Fibroblast of peridontal ligament (primary cell): ENCODE data around the gene ALB.

Source experiments
- DNase-seq: peaks from one replicate; pipeline ENCODE4 v3.0.0-alpha.2; 2010; ENCODE audit errors: extremely low read depth

Gene ALB

DNA sequence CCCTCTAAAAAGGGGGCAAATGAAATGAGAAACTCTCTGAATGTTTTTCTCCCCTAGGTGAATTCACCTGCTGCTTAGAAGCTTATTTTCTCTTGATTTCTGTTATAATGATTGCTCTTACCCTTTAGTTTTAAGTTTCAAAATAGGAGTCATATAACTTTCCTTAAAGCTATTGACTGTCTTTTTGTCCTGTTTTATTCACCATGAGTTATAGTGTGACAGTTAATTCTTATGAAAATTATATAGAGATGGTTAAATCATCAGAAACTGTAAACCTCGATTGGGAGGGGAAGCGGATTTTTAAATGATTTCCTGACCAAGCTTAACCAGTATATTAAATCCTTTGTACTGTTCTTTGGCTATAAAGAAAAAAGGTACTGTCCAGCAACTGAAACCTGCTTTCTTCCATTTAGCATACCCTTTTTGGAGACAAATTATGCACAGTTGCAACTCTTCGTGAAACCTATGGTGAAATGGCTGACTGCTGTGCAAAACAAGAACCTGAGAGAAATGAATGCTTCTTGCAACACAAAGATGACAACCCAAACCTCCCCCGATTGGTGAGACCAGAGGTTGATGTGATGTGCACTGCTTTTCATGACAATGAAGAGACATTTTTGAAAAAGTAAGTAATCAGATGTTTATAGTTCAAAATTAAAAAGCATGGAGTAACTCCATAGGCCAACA, 4.2 kb downstream of the ALB start:
- no peak for DNase-seq

DNA sequence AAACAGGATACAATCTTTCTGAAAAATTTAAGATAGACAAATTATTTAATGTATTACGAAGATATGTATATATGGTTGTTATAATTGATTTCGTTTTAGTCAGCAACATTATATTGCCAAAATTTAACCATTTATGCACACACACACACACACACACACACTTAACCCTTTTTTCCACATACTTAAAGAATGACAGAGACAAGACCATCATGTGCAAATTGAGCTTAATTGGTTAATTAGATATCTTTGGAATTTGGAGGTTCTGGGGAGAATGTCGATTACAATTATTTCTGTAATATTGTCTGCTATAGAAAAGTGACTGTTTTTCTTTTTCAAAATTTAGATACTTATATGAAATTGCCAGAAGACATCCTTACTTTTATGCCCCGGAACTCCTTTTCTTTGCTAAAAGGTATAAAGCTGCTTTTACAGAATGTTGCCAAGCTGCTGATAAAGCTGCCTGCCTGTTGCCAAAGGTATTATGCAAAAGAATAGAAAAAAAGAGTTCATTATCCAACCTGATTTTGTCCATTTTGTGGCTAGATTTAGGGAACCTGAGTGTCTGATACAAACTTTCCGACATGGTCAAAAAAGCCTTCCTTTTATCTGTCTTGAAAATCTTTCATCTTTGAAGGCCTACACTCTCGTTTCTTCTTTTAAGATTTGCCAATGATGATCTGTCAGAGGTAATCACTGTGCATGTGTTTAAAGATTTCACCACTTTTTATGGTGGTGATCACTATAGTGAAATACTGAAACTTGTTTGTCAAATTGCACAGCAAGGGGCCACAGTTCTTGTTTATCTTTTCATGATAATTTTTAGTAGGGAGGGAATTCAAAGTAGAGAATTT, 5.2 kb downstream of the ALB start:
- no peak for DNase-seq

DNA sequence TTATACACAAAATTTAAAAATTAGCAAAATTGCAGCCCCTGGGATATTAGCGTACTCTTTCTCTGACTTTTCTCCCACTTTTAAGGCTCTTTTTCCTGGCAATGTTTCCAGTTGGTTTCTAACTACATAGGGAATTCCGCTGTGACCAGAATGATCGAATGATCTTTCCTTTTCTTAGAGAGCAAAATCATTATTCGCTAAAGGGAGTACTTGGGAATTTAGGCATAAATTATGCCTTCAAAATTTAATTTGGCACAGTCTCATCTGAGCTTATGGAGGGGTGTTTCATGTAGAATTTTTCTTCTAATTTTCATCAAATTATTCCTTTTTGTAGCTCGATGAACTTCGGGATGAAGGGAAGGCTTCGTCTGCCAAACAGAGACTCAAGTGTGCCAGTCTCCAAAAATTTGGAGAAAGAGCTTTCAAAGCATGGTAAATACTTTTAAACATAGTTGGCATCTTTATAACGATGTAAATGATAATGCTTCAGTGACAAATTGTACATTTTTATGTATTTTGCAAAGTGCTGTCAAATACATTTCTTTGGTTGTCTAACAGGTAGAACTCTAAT, 6.0 kb downstream of the ALB start:
- DNase-seq: no peak

DNA sequence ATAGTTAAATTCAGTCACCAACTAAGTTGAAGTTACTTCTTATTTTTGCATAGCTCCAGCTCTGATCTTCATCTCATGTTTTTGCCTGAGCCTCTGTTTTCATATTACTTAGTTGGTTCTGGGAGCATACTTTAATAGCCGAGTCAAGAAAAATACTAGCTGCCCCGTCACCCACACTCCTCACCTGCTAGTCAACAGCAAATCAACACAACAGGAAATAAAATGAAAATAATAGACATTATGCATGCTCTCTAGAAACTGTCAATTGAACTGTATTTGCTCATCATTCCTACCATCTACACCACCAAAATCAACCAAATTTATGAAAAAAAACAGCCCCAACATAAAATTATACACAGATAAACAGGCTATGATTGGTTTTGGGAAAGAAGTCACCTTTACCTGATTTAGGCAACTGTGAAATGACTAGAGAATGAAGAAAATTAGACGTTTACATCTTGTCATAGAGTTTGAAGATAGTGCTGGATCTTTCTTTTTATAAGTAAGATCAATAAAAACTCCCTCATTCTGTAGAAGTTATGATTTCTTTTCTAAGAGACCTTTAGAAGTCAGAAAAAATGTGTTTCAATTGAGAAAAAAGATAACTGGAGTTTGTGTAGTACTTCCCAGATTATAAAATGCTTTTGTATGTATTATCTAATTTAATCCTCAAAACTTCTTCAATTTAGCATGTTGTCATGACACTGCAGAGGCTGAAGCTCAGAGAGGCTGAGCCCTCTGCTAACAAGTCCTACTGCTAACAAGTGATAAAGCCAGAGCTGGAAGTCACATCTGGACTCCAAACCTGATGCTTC, 7.0 kb downstream of the ALB start:
- DNase-seq: no peak

DNA sequence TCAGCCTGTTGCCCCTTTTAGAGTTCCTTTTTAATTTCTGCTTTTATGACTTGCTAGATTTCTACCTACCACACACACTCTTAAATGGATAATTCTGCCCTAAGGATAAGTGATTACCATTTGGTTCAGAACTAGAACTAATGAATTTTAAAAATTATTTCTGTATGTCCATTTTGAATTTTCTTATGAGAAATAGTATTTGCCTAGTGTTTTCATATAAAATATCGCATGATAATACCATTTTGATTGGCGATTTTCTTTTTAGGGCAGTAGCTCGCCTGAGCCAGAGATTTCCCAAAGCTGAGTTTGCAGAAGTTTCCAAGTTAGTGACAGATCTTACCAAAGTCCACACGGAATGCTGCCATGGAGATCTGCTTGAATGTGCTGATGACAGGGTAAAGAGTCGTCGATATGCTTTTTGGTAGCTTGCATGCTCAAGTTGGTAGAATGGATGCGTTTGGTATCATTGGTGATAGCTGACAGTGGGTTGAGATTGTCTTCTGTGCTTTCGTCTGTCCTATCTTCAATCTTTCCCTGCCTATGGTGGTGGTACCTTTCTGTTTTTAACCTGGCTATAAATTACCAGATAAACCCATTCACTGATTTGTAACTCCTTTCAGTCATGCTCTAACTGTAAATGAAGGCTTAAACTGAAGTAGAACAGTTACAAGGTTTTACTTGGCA, 7.8 kb downstream of the ALB start:
- DNase-seq: no peak

DNA sequence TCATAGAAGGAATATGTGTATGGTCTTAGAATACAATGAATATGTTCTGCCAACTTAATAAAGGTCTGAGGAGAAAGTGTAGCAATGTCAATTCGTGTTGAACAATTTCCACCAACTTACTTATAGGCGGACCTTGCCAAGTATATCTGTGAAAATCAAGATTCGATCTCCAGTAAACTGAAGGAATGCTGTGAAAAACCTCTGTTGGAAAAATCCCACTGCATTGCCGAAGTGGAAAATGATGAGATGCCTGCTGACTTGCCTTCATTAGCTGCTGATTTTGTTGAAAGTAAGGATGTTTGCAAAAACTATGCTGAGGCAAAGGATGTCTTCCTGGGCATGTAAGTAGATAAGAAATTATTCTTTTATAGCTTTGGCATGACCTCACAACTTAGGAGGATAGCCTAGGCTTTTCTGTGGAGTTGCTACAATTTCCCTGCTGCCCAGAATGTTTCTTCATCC, 9.2 kb downstream of the ALB start:
- DNase-seq: no peak

DNA sequence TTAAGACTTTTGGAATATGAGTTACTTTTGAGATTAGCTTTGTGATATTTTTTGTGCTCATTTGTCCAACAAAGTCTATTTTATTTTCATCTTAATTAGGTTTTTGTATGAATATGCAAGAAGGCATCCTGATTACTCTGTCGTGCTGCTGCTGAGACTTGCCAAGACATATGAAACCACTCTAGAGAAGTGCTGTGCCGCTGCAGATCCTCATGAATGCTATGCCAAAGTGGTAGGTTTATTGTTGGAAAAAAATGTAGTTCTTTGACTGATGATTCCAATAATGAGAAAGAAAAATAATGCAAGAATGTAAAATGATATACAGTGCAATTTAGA, 10.8 kb downstream of the ALB start:
- peak; percentile 17 for DNase-seq

DNA sequence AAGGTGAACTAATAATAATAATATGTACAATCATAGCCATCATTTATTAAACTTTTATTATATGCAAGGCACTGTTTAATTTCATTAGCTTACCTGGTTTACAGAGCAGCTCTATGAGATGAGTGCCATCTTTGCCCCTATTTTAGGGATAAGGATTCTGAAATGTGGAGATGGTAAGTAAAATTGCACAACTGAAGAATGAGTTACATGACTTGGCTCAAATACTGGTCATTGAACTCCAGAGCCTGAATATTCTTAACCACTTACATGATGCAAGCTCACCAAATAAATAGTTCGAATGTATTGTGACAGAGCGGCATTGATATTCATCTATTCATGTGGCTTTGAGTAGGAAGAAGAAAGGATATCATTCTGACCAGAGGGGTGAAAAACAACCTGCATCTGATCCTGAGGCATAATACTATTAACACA, 11.7 kb downstream of the ALB start:
- DNase-seq: peak; percentile 4

DNA sequence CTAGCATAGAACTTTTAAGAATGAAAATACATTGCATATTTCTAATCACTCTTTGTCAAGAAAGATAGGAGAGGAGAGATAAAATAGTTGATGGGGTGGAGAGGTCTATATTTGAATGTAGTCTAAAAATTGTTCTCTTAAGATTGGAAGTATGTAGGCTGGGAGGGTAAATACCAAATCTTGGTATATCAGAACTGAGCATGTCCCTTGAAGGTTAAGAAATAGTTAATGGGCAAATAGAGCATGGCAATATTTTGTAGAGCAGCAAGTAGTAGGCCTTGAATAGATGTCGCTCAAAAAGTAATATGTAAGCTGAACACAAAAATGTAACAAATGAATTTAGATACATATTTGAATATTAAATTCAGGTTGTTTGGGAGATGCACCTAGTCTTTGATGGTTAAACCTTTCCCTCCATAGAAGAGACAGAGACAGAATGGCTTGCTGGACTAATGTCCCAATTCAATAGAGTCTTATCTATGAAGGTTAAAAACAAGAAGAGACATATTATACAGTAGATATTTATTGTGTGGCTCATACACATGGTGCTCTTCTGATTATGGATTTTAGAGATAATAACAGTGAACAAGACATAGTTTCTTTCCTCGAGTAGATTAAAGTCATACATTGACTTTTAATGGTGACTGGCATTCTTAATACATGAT, 12.5 kb downstream of the ALB start:
- DNase-seq: no peak

DNA sequence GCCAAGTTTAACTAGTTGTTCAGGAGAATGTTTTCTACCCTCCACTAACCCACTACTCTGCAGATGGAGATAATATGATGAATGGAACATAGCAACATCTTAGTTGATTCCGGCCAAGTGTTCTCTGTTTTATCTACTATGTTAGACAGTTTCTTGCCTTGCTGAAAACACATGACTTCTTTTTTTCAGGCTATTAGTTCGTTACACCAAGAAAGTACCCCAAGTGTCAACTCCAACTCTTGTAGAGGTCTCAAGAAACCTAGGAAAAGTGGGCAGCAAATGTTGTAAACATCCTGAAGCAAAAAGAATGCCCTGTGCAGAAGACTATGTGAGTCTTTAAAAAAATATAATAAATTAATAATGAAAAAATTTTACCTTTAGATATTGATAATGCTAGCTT, 13.3 kb downstream of the ALB start:
- no peak for DNase-seq

DNA sequence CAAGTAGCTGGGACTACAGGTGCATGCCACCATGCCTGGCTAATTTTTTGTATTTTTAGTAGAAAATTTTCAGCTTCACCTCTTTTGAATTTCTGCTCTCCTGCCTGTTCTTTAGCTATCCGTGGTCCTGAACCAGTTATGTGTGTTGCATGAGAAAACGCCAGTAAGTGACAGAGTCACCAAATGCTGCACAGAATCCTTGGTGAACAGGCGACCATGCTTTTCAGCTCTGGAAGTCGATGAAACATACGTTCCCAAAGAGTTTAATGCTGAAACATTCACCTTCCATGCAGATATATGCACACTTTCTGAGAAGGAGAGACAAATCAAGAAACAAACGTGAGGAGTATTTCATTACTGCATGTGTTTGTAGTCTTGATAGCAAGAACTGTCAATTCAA, 13.9 kb downstream of the ALB start:
- no peak for DNase-seq

DNA sequence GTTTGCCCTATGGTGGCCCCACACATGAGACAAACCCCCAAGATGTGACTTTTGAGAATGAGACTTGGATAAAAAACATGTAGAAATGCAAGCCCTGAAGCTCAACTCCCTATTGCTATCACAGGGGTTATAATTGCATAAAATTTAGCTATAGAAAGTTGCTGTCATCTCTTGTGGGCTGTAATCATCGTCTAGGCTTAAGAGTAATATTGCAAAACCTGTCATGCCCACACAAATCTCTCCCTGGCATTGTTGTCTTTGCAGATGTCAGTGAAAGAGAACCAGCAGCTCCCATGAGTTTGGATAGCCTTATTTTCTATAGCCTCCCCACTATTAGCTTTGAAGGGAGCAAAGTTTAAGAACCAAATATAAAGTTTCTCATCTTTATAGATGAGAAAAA, 14.6 kb downstream of the ALB start:
- DNase-seq: no peak

DNA sequence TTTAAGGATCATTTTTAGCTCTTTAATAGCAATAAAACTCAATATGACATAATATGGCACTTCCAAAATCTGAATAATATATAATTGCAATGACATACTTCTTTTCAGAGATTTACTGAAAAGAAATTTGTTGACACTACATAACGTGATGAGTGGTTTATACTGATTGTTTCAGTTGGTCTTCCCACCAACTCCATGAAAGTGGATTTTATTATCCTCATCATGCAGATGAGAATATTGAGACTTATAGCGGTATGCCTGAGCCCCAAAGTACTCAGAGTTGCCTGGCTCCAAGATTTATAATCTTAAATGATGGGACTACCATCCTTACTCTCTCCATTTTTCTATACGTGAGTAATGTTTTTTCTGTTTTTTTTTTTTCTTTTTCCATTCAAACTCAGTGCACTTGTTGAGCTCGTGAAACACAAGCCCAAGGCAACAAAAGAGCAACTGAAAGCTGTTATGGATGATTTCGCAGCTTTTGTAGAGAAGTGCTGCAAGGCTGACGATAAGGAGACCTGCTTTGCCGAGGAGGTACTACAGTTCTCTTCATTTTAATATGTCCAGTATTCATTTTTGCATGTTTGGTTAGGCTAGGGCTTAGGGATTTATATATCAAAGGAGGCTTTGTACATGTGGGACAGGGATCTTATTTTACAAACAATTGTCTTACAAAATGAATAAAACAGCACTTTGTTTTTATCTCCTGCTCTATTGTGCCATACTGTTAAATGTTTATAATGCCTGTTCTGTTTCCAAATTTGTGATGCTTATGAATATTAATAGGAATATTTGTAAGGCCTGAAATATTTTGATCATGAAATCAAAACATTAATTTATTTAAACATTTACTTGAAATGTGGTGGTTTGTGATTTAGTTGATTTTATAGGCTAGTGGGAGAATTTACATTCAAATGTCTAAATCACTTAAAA, 15.3 kb downstream of the ALB start:
- no peak for DNase-seq

DNA sequence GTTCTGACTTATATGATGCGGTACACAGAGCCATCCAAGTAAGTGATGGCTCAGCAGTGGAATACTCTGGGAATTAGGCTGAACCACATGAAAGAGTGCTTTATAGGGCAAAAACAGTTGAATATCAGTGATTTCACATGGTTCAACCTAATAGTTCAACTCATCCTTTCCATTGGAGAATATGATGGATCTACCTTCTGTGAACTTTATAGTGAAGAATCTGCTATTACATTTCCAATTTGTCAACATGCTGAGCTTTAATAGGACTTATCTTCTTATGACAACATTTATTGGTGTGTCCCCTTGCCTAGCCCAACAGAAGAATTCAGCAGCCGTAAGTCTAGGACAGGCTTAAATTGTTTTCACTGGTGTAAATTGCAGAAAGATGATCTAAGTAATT, 16.5 kb downstream of the ALB start:
- DNase-seq: no peak

DNA sequence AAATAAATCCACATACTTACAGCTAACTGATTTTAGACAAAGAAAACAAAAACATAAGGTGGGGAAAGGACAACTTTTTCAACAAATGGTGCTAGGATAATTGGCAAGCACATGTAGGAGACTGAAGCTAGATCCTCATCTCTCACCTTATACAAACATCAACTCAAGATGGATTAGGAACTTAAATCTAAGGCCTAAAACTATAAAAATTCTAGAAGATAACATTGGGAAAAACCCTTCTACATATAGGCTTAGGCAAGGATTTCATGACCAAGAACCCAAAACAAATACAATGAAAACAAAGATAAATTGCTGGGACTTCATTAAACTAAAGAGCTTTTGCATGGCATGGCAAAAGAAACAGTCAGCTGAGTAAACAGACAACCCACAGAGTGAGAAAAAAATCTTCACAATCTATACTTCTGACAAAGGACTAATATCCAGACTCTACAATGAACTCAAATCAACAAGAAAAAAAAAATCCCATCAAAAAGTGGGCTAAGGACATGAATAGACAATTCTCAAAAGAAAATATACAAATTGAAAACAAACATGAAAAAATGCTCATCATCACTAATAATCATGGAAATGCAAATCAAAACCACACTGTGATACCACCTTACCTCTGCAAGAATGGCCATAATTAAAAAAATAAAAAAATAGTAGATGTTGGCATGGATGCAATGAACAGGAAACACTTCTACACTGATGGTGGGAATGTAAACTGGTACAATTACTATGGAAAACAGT, 17.8 kb downstream of the ALB start:
- DNase-seq: no peak

DNA sequence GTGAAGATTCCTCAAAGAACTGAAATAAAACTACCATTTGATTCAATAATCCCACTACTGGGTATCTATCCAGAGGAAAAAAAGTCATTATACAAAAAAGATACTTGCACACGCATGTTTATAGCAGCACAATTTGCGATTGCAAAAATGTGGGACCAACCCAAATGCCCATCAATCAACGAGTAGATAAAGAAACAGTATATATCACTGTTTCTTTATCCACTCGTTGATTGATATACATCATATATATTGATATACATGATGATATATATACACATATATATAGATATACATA, 18.3 kb downstream of the ALB start:
- no peak for DNase-seq

DNA sequence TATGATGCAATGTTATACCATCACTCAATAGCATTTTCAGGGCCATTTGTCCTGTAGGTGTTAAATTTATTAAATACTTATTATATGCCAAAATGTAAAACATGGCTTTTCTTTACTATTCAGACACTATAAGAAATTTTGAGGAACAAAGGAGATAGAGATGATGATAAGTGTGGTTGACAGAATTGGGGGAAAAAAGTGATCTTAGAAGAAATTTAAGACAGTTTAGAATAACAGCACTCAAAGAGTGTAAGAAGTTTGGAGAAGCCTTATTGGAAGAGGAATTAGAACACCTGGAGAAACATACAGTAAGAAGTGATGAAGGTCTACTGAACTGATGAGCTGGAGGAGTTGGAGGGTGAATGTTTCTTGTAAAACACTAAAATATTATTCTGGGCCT, 19.1 kb downstream of the ALB start:
- no peak for DNase-seq

DNA sequence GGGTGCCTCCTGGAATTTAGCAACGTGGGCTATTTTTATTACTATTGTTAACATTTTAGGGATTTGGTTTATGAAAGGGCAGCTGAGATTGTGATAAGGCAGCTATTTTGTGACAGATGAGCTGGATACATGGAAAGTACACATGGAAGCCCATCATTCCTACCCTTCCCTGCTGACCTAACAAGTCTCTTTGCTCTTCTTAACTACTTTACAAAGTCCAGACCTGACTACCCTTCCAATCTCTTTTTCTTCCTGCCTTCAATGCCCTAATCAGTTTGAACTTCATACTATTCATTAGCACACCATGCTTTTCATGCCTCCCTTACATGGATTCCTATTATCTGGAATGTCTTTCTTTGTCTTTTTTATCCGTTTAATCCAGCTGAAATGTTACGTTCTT, 22.6 kb downstream of the ALB start:
- DNase-seq: no peak

DNA sequence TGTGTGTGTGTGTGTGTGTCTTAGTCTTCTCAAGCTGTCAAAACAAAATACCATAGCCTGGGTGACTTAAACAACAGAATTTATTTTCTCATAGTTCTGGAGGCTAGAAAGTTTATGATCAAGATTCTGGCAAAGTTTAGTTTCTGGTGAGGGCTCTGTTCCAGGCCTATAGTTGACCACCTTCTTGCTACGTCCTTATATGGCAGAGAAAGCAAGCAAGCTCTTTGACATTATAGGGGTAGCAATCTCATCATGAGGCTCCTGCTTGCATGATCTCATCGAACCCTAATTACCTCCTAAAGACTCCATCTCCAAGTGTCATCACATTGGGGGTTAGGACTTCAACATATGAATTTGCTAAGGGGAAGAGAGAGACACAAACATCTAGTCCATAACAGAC, 25.0 kb downstream of the ALB start:
- no peak for DNase-seq
